ENCODE data around the gene NKAIN1. TPM values are rescaled to one million over a fixed set of nuclear protein-coding genes. Genes with fewer than 3 reads are reported as not detected.

Gene NKAIN1
- total RNA-seq, 2 experiments from 2014 or later = 0.26 to 0.79 TPM

GRCh38 chr1:31227891-31228568 is 11.7 kb downstream of the NKAIN1 start:
- H3K27me3 Mint-ChIP-seq = no peaks in the 10 kb centered on the region
- H3K4me1 Mint-ChIP-seq = no peaks in the 10 kb centered on the region
- CTCF ChIA-PET = no interaction called here
- H3K27ac Mint-ChIP-seq = no peak overlapping the region
- no peaks in the 10 kb centered on the region for H3K36me3 Mint-ChIP-seq
- ATAC-seq = no peak
- DNase-seq = no peak
- no peaks in the 10 kb centered on the region for H3K9me3 Mint-ChIP-seq (ENCODE audit: low read depth)
- no peak overlapping the region for H3K4me3 Mint-ChIP-seq

GRCh38 chr1:31224068-31224467 is 15.6 kb downstream of the NKAIN1 start:
- H3K4me3 Mint-ChIP-seq = no peak overlapping the region
- ATAC-seq (no peak), DNase-seq (no peak)
- no peaks in the 10 kb centered on the region for H3K36me3 Mint-ChIP-seq
- no peaks in the 10 kb centered on the region for H3K4me1 Mint-ChIP-seq
- no peak overlapping the region for H3K27ac Mint-ChIP-seq
- CTCF ChIA-PET = interaction anchor here (1.3 kb wide), 1 partner anchor 38 kb away, joined by 3 read pairs; no protein-coding TSS in a partner anchor
- no peaks in the 10 kb centered on the region for H3K9me3 Mint-ChIP-seq (ENCODE audit: low read depth)
- H3K27me3 Mint-ChIP-seq = no peaks in the 10 kb centered on the region

- CTCF ChIA-PET = interaction anchor here (0.8 kb wide), 1 partner anchor 41 kb away, joined by 3 read pairs; no protein-coding TSS in a partner anchor
Observed at GRCh38 chr1:31222176-31222575, 17.5 kb downstream of the NKAIN1 start.

DNA sequence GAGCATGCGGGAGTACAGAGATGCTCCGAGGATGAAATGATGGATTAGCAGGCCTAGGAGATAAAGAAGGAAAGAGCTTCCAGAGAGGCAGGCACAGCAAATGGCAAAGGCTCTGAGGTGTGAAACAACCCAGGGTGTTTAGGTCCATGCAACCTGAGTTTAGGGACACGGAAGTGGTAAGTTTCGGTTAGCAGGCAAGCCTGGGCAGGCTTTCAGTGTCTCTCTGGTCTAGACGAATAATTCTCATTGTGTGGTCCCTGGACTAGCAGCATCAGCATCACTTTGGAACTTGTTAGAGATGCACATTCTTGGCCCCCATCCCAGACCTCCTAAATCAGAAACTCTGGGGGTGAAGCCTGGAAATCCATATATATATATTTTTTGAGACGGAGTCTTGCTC is 18.6 kb downstream of the NKAIN1 start:
- Mint-ChIP-seq H3K36me3 (no peaks in the 10 kb centered on the region), H3K9me3 (ENCODE audit: low read depth) (no peaks in the 10 kb centered on the region), H3K27me3 (peaks cover 3% of the 10 kb centered on the region), H3K27ac (no peak overlapping the region), H3K4me3 (no peak overlapping the region), H3K4me1 (no peaks in the 10 kb centered on the region)
- no peak for DNase-seq
- CTCF ChIA-PET = interaction anchor here (0.7 to 0.8 kb wide), 2 partner anchors 25 to 40 kb away, joined by 3 read pairs; no protein-coding TSS in a partner anchor
- ATAC-seq = no peak

More at GRCh38 chr1:31222176-31222575, 17.5 kb downstream of the NKAIN1 start:
- Mint-ChIP-seq H3K27ac (no peak overlapping the region), H3K4me3 (no peak overlapping the region), H3K9me3 (ENCODE audit: low read depth) (no peaks in the 10 kb centered on the region), H3K27me3 (peaks cover 2% of the 10 kb centered on the region), H3K4me1 (no peaks in the 10 kb centered on the region), H3K36me3 (no peaks in the 10 kb centered on the region)
- ATAC-seq (no peak), DNase-seq (no peak)

GRCh38 chr1:31219489-31219888 is 20.2 kb downstream of the NKAIN1 start:
- H3K9me3 Mint-ChIP-seq (ENCODE audit: low read depth) = no peaks in the 10 kb centered on the region
- no peak overlapping the region for H3K27ac Mint-ChIP-seq
- CTCF ChIA-PET = no interaction called here
- ATAC-seq (no peak), DNase-seq (no peak)
- H3K36me3 Mint-ChIP-seq = no peaks in the 10 kb centered on the region
- no peaks in the 10 kb centered on the region for H3K4me1 Mint-ChIP-seq
- no peak overlapping the region for H3K4me3 Mint-ChIP-seq
- peaks cover 9% of the 10 kb centered on the region for H3K27me3 Mint-ChIP-seq

DNA sequence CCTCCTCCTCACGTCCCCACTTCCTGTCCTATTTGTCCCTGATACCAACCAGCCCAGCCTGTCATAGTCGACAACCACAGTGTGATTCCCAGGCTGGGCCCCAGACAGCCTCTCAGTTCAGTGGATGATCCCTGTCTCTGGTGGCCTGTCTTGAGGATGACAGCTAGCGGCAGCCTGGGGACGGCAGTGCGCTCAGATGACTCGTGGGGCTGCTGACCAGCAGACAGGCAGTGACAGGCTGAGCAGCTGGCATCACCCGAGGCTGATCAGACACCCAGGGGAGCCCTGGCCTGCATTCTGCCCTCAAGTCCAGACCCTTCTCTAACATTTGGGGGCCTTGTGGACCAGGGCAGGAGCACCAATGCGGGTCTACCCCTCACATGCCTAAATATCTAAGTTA is 21.0 kb downstream of the NKAIN1 start:
- DNase-seq (no peak), ATAC-seq (no peak)
- CTCF ChIA-PET = no interaction called here
- no peaks in the 10 kb centered on the region for H3K9me3 Mint-ChIP-seq (ENCODE audit: low read depth)
- peaks cover 10% of the 10 kb centered on the region for H3K27me3 Mint-ChIP-seq
- no peak overlapping the region for H3K4me3 Mint-ChIP-seq
- H3K36me3 Mint-ChIP-seq = no peaks in the 10 kb centered on the region
- H3K4me1 Mint-ChIP-seq = no peaks in the 10 kb centered on the region
- no peak overlapping the region for H3K27ac Mint-ChIP-seq

- Mint-ChIP-seq H3K4me3 (no peak overlapping the region), H3K9me3 (ENCODE audit: low read depth) (peaks cover 4% of the 10 kb centered on the region), H3K27ac (no peak overlapping the region), H3K36me3 (no peaks in the 10 kb centered on the region), H3K27me3 (peaks cover 11% of the 10 kb centered on the region), H3K4me1 (no peaks in the 10 kb centered on the region)
- DNase-seq (no peak), ATAC-seq (no peak)
- CTCF ChIA-PET = no interaction called here
Observed at GRCh38 chr1:31216016-31216415, 23.7 kb downstream of the NKAIN1 start.

DNA sequence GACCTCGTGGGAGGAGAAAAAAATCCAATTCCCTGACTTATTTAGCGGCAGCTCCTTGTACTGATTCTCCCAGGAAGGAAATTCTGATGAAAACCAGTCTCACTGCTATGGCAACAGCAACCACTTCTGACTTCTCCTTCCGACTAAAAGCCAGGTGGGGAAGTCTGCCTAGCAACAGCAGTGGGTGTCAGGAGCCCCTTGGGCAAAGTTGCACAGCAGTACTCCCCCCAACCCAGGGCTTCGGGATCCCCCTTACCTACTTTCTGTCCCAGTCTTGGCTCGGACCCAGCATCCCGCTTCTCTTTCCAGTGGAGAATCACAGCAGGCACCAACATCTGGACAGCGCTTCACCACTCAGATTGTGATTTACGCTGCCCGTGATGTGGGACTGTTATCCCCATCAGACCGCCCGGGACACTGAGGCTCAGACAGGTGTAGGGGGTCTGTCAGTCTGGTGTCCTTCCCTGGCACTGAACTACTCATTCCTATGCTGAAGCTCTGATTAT is 24.6 kb downstream of the NKAIN1 start:
- CTCF ChIA-PET = no interaction called here
- Mint-ChIP-seq H3K36me3 (no peaks in the 10 kb centered on the region), H3K27me3 (peaks cover 12% of the 10 kb centered on the region), H3K9me3 (ENCODE audit: low read depth) (peaks cover 7% of the 10 kb centered on the region), H3K4me3 (no peak overlapping the region), H3K27ac (no peak overlapping the region), H3K4me1 (no peaks in the 10 kb centered on the region)
- no peak for ATAC-seq
- no peak for DNase-seq

DNA sequence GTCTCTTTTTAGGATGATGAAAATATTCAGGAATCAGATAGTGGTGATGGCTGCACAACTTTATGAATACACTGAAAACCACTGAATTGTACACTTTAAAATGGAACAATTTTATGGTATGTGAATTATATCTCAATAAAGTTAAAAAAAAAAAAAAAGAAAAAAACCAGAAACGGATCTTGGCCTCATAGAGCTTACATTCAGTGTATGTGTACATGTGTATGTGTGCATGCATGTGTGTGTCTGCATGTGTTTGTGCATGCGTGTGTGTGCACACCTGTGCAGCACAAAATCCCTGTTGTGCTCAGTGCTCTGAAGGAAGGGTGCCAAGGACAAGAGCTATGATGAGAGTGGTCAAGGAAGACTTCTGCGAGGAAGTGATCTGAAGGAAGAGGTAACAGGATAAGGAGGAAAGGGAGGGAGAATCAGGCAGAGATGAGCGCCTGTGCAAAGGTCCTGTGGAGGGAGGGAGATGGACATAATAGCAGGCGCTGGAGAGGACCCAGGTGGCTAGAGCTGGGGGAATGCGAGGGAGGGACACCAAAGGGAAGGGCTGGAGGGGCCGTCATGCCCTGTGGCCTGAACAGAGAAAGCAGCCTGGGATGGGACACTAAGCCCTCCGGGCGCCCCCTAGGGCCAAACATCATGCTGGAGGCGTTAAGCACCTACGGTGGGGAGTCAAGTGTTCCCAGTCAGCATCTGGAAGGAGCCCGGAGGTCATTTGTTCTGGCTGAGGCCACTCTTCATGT is 25.2 kb downstream of the NKAIN1 start:
- Mint-ChIP-seq H3K4me1 (no peaks in the 10 kb centered on the region), H3K4me3 (no peak overlapping the region), H3K9me3 (ENCODE audit: low read depth) (peaks cover 7% of the 10 kb centered on the region), H3K27ac (no peak overlapping the region), H3K36me3 (no peaks in the 10 kb centered on the region), H3K27me3 (peaks cover 12% of the 10 kb centered on the region)
- CTCF ChIA-PET = no interaction called here
- ATAC-seq (no peak), DNase-seq (no peak)

- CTCF ChIA-PET = no interaction called here
- DNase-seq = no peak
- ATAC-seq = no peak
- Mint-ChIP-seq H3K4me1 (no peaks in the 10 kb centered on the region), H3K27ac (no peak overlapping the region), H3K9me3 (ENCODE audit: low read depth) (peaks cover 7% of the 10 kb centered on the region), H3K27me3 (peaks cover 2% of the 10 kb centered on the region), H3K36me3 (no peaks in the 10 kb centered on the region), H3K4me3 (no peak overlapping the region)
Observed at GRCh38 chr1:31208361-31208945, 31.2 kb downstream of the NKAIN1 start.

DNA sequence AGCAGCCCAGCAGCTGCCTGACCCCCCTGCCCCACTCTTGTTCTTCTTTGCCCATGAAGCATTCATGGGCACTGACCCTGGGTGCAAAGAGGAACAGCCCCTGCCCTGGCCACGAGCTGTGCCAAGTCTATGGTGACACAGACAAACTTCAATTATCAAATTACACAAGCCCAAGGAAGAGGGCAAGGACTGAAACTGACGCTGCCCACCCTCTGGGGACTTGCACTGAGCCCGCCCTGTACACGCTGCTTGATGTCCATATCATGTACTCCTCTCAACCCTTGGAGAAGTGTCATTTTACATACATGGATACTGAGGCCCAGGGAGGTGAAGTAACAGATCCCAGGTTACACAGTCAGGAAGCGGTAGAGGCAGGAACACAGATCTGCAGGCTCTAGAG is 32.1 kb downstream of the NKAIN1 start:
- H3K9me3 Mint-ChIP-seq (ENCODE audit: low read depth) = peaks cover 7% of the 10 kb centered on the region
- H3K27me3 Mint-ChIP-seq = peaks cover 2% of the 10 kb centered on the region
- no peaks in the 10 kb centered on the region for H3K4me1 Mint-ChIP-seq
- ATAC-seq = no peak
- no peak for DNase-seq
- CTCF ChIA-PET = no interaction called here
- H3K36me3 Mint-ChIP-seq = no peaks in the 10 kb centered on the region
- no peak overlapping the region for H3K27ac Mint-ChIP-seq
- H3K4me3 Mint-ChIP-seq = no peak overlapping the region

GRCh38 chr1:31207046-31207445 is 32.6 kb downstream of the NKAIN1 start:
- H3K27ac Mint-ChIP-seq = no peak overlapping the region
- H3K36me3 Mint-ChIP-seq = no peaks in the 10 kb centered on the region
- ATAC-seq = no peak
- no peak overlapping the region for H3K4me3 Mint-ChIP-seq
- CTCF ChIA-PET = no interaction called here
- H3K4me1 Mint-ChIP-seq = no peaks in the 10 kb centered on the region
- DNase-seq = no peak
- H3K9me3 Mint-ChIP-seq (ENCODE audit: low read depth) = peaks cover 6% of the 10 kb centered on the region
- peaks cover 2% of the 10 kb centered on the region for H3K27me3 Mint-ChIP-seq

- no peak overlapping the region for H3K27ac Mint-ChIP-seq
- H3K4me1 Mint-ChIP-seq = no peaks in the 10 kb centered on the region
- no peak for DNase-seq
- peaks cover 2% of the 10 kb centered on the region for H3K27me3 Mint-ChIP-seq
- ATAC-seq = no peak
- no peaks in the 10 kb centered on the region for H3K36me3 Mint-ChIP-seq
- no peak overlapping the region for H3K4me3 Mint-ChIP-seq
- no peaks in the 10 kb centered on the region for H3K9me3 Mint-ChIP-seq (ENCODE audit: low read depth)
- CTCF ChIA-PET = no interaction called here
Observed at GRCh38 chr1:31203215-31203614, 36.5 kb downstream of the NKAIN1 start.

GRCh38 chr1:31201931-31202360 is 37.7 kb downstream of the NKAIN1 start:
- DNase-seq = no peak
- H3K4me1 Mint-ChIP-seq = no peaks in the 10 kb centered on the region
- no peak for ATAC-seq
- H3K9me3 Mint-ChIP-seq (ENCODE audit: low read depth) = no peaks in the 10 kb centered on the region
- H3K27me3 Mint-ChIP-seq = peaks cover 2% of the 10 kb centered on the region
- H3K4me3 Mint-ChIP-seq = no peak overlapping the region
- H3K36me3 Mint-ChIP-seq = no peaks in the 10 kb centered on the region
- H3K27ac Mint-ChIP-seq = no peak overlapping the region
- CTCF ChIA-PET = no interaction called here
